Naive B cell (primary cell): ENCODE measurements around the gene LETM1. TPM values are rescaled to one million over a fixed set of nuclear protein-coding genes. Genes with fewer than 3 reads are reported as not detected.

ENCODE experiments used
- ATAC-seq, 2 donors: fragments of 150-1000 bp; cut with Tn5 transposase; 2 replicates each; pipeline ENCODE4 v1.10.0; 2021; ENCODE audit warnings: low read depth in 2 of 2, mild to moderate bottlenecking in 2 of 2, moderate library complexity in 2 of 2
- DNase-seq: peaks from one replicate; pipeline ENCODE4 v3.0.0; 2022
- H3K27ac Mint-ChIP-seq, 6 donors: one replicate each; pipeline ENCODE4 v1.8.0; 2020 to 2022; ENCODE audit warnings: mild to moderate bottlenecking in 6 of 6, mixed read lengths in 6 of 6, moderate library complexity in 5 of 6, inconsistent platforms in 2 of 6
- H3K27me3 Mint-ChIP-seq, 3 donors: one replicate each; pipeline ENCODE4 v1.8.0; 2021 to 2022; ENCODE audit warnings: mixed read lengths in 3 of 3, mild to moderate bottlenecking in 1 of 3
- H3K36me3 Mint-ChIP-seq, 2 donors: one replicate each; pipeline ENCODE4 v1.8.0; 2020 to 2022; ENCODE audit warnings: mixed read lengths in 2 of 2, inconsistent platforms in 1 of 2, mild to moderate bottlenecking in 1 of 2
- H3K4me1 Mint-ChIP-seq, 3 donors: one replicate each; pipeline ENCODE4 v1.8.0; 2020 to 2022; ENCODE audit warnings: mixed read lengths in 3 of 3, inconsistent platforms in 1 of 3, mild to moderate bottlenecking in 1 of 3, moderate library complexity in 1 of 3
- H3K4me3 Mint-ChIP-seq, 8 donors: one replicate each; pipeline ENCODE4 v1.8.0; 2020 to 2022; ENCODE audit warnings: mild to moderate bottlenecking in 8 of 8, mixed read lengths in 8 of 8, moderate library complexity in 8 of 8, inconsistent platforms in 2 of 8
- H3K9me3 Mint-ChIP-seq, 7 donors: one replicate each; pipeline ENCODE4 v1.8.0; 2020 to 2022; ENCODE audit warnings: mixed read lengths in 7 of 7, mild to moderate bottlenecking in 5 of 7, inconsistent platforms in 2 of 7, moderate library complexity in 1 of 7
- polyA plus RNA-seq, 6 donors: library from polyadenylated mRNA; unstranded; fragments of 300-500 nt; fragmentation: Illumina TruSeq; gene quantifications; one replicate each; pipeline ENCODE4 v1.2.3, GENCODE V29; 2021; ENCODE audit warnings: low read depth in 6 of 6

The LETM1 gene
- polyA plus RNA-seq, 6 donors from 2014 or later = 2.9 to 15.1 (median 10.8) TPM

- ATAC-seq (no peak), DNase-seq (no peak)
- no peak overlapping the region for H3K4me3 Mint-ChIP-seq
- H3K9me3 Mint-ChIP-seq = no peaks in the 10 kb centered on the region
- H3K27me3 Mint-ChIP-seq = no peaks in the 10 kb centered on the region
- H3K4me1 Mint-ChIP-seq = peaks cover 5 to 8% (median 7%) of the 10 kb centered on the region in 3 donors
- H3K27ac Mint-ChIP-seq = peak overlapping the region in 1 of 6 donors; percentile 27
- peaks cover 10 to 39% of the 10 kb centered on the region in 2 donors for H3K36me3 Mint-ChIP-seq
These were observed 30.6 kb downstream of the LETM1 start for GRCh38 chr4:1825326-1825725.

GRCh38 chr4:1824746-1825145, 31.2 kb downstream of the LETM1 start:
- H3K27ac Mint-ChIP-seq = peak overlapping the region in 1 of 6 donors; percentile 56
- no peaks in the 10 kb centered on the region for H3K27me3 Mint-ChIP-seq
- H3K4me1 Mint-ChIP-seq = peaks cover 0 to 4% (median 3%) of the 10 kb centered on the region in 3 donors
- no peak for ATAC-seq
- no peak overlapping the region for H3K4me3 Mint-ChIP-seq
- H3K9me3 Mint-ChIP-seq = no peaks in the 10 kb centered on the region
- no peak for DNase-seq
- H3K36me3 Mint-ChIP-seq = peaks cover 12 to 39% of the 10 kb centered on the region in 2 donors

GRCh38 chr4:1823545-1823932, 32.4 kb downstream of the LETM1 start:
- ATAC-seq = no peak
- peaks cover 0 to 4% (median 0%) of the 10 kb centered on the region in 3 donors for H3K4me1 Mint-ChIP-seq
- H3K9me3 Mint-ChIP-seq = no peaks in the 10 kb centered on the region
- no peak for DNase-seq
- peaks cover 18 to 45% of the 10 kb centered on the region in 2 donors for H3K36me3 Mint-ChIP-seq
- no peaks in the 10 kb centered on the region for H3K27me3 Mint-ChIP-seq
- no peak overlapping the region for H3K4me3 Mint-ChIP-seq
- no peak overlapping the region for H3K27ac Mint-ChIP-seq

GRCh38 chr4:1822568-1823544, 33.1 kb downstream of the LETM1 start:
- no peaks in the 10 kb centered on the region for H3K9me3 Mint-ChIP-seq
- H3K27ac Mint-ChIP-seq = peak overlapping the region in 1 of 6 donors; percentile 52
- H3K36me3 Mint-ChIP-seq = peaks cover 18 to 45% of the 10 kb centered on the region in 2 donors
- no peak for DNase-seq
- peaks cover 0 to 4% (median 0%) of the 10 kb centered on the region in 3 donors for H3K4me1 Mint-ChIP-seq
- ATAC-seq = no peak
- H3K4me3 Mint-ChIP-seq = peak overlapping the region in 1 of 8 donors; percentile 56
- H3K27me3 Mint-ChIP-seq = no peaks in the 10 kb centered on the region

GRCh38 chr4:1821679-1822567, 34.0 kb downstream of the LETM1 start:
- H3K4me3 Mint-ChIP-seq = peak overlapping the region in 1 of 8 donors; percentile 42
- no peak for DNase-seq
- H3K4me1 Mint-ChIP-seq = peaks cover 0 to 4% (median 0%) of the 10 kb centered on the region in 3 donors
- peaks cover 18 to 45% of the 10 kb centered on the region in 2 donors for H3K36me3 Mint-ChIP-seq
- no peaks in the 10 kb centered on the region for H3K27me3 Mint-ChIP-seq
- ATAC-seq = no peak
- no peaks in the 10 kb centered on the region for H3K9me3 Mint-ChIP-seq
- peak overlapping the region in 2 of 6 donors; percentile 62 to 79 for H3K27ac Mint-ChIP-seq

- H3K27ac Mint-ChIP-seq = peak overlapping the region in 1 of 6 donors; percentile 47
- H3K27me3 Mint-ChIP-seq = no peaks in the 10 kb centered on the region
- peaks cover 18 to 41% of the 10 kb centered on the region in 2 donors for H3K36me3 Mint-ChIP-seq
- ATAC-seq (no peak), DNase-seq (no peak)
- H3K9me3 Mint-ChIP-seq = no peaks in the 10 kb centered on the region
- no peak overlapping the region for H3K4me3 Mint-ChIP-seq
- H3K4me1 Mint-ChIP-seq = peaks cover 0 to 4% (median 0%) of the 10 kb centered on the region in 3 donors
These were observed 36.1 kb downstream of the LETM1 start for GRCh38 chr4:1819816-1820215.

- ATAC-seq = no peak
- Mint-ChIP-seq H3K4me3 (no peak overlapping the region), H3K27me3 (no peaks in the 10 kb centered on the region), H3K9me3 (no peaks in the 10 kb centered on the region), H3K36me3 (peaks cover 15 to 36% of the 10 kb centered on the region in 2 donors), H3K4me1 (peaks cover 0 to 2% (median 0%) of the 10 kb centered on the region in 3 donors), H3K27ac (peak overlapping the region in 2 of 6 donors; percentile 17 to 79)
- DNase-seq = no peak
These were observed 36.7 kb downstream of the LETM1 start for GRCh38 chr4:1819284-1819683.

- H3K27ac Mint-ChIP-seq = peak overlapping the region in 1 of 6 donors; percentile 71
- no peaks in the 10 kb centered on the region for H3K9me3 Mint-ChIP-seq
- no peak overlapping the region for H3K4me3 Mint-ChIP-seq
- DNase-seq = no peak
- H3K27me3 Mint-ChIP-seq = no peaks in the 10 kb centered on the region
- H3K36me3 Mint-ChIP-seq = peaks cover 19 to 22% of the 10 kb centered on the region in 2 donors
- no peak for ATAC-seq
- no peaks in the 10 kb centered on the region for H3K4me1 Mint-ChIP-seq
These were observed 39.7 kb downstream of the LETM1 start for GRCh38 chr4:1815997-1816860.

GRCh38 chr4:1815096-1815996, 40.6 kb downstream of the LETM1 start:
- ATAC-seq = no peak
- DNase-seq = no peak
- peaks cover 19 to 22% of the 10 kb centered on the region in 2 donors for H3K36me3 Mint-ChIP-seq
- H3K4me1 Mint-ChIP-seq = no peaks in the 10 kb centered on the region
- H3K27me3 Mint-ChIP-seq = no peaks in the 10 kb centered on the region
- H3K9me3 Mint-ChIP-seq = no peaks in the 10 kb centered on the region
- H3K4me3 Mint-ChIP-seq = no peak overlapping the region
- H3K27ac Mint-ChIP-seq = peak overlapping the region in 1 of 6 donors; percentile 27

- ATAC-seq (no peak), DNase-seq (no peak)
- Mint-ChIP-seq H3K4me3 (no peak overlapping the region), H3K36me3 (peaks cover 10 to 13% of the 10 kb centered on the region in 2 donors), H3K4me1 (no peaks in the 10 kb centered on the region), H3K27ac (peak overlapping the region in 1 of 6 donors; percentile 47), H3K9me3 (no peaks in the 10 kb centered on the region), H3K27me3 (no peaks in the 10 kb centered on the region)
These were observed 41.5 kb downstream of the LETM1 start for GRCh38 chr4:1814453-1814852.

GRCh38 chr4:1813915-1814314, 42.0 kb downstream of the LETM1 start:
- no peak for DNase-seq
- peaks cover 5 to 7% of the 10 kb centered on the region in 2 donors for H3K36me3 Mint-ChIP-seq
- H3K4me1 Mint-ChIP-seq = no peaks in the 10 kb centered on the region
- H3K9me3 Mint-ChIP-seq = no peaks in the 10 kb centered on the region
- peak overlapping the region in 1 of 6 donors; percentile 28 for H3K27ac Mint-ChIP-seq
- no peak overlapping the region for H3K4me3 Mint-ChIP-seq
- H3K27me3 Mint-ChIP-seq = no peaks in the 10 kb centered on the region
- ATAC-seq = no peak

GRCh38 chr4:1813231-1813630, 42.7 kb downstream of the LETM1 start:
- ATAC-seq = no peak
- Mint-ChIP-seq H3K27me3 (no peaks in the 10 kb centered on the region), H3K9me3 (no peaks in the 10 kb centered on the region), H3K36me3 (peaks cover 5 to 7% of the 10 kb centered on the region in 2 donors), H3K4me3 (no peak overlapping the region), H3K4me1 (no peaks in the 10 kb centered on the region), H3K27ac (peak overlapping the region in 3 of 6 donors; percentile 26 to 86 (median 28))
- DNase-seq = no peak
